Mesothelial cell of epicardium (in vitro differentiated cells): ENCODE results near the gene STARD6. TPM values are rescaled to one million over a fixed set of nuclear protein-coding genes. Genes with fewer than 3 reads are reported as not detected.
"Not testable (repeated sequence)": the region's sequence is repeated elsewhere in the genome, so short reads cannot be mapped to it uniquely, and the experiment has no call there.

Source experiments
- DNase-seq, 2 experiments: peaks; one replicate each; pipeline ENCODE4 v3.0.0; 2021; ENCODE audit warnings: low spot score in 2 of 2; ENCODE audit not compliant: unreplicated experiment in 2 of 2
- H3K27ac Mint-ChIP-seq: 2 replicates; pipeline ENCODE4 v1.8.0; 2021; ENCODE audit warnings: mixed read lengths
- H3K27me3 Mint-ChIP-seq: 2 replicates; pipeline ENCODE4 v1.8.0; 2021; ENCODE audit warnings: low read depth, mixed read lengths
- H3K36me3 Mint-ChIP-seq: 2 replicates; pipeline ENCODE4 v1.8.0; 2021; ENCODE audit warnings: mixed read lengths
- H3K4me1 Mint-ChIP-seq: 2 replicates; pipeline ENCODE4 v1.8.0; 2021; ENCODE audit warnings: mixed read lengths
- H3K4me3 Mint-ChIP-seq: 2 replicates; pipeline ENCODE4 v1.8.0; 2021; ENCODE audit warnings: mild to moderate bottlenecking, moderate library complexity, mixed read lengths
- H3K9me3 Mint-ChIP-seq: 2 replicates; pipeline ENCODE4 v1.8.0; 2021; ENCODE audit warnings: mixed read lengths
- CTCF ChIP-seq: fragments of 200-600 bp; sonication (generic); IDR thresholded peaks from one replicate; pipeline ENCODE4 v1.5.0; 2021; ENCODE audit warnings: antibody characterized with exemption; ENCODE audit not compliant: unreplicated experiment
- total RNA-seq: library from RNA; stranded (reverse); gene quantifications from 3 replicates; pipeline ENCODE4 v1.2.1, GENCODE V29; 2021

STARD6 gene
- total RNA-seq, 1 donor from 2014 or later = not detected

GRCh38 chr18:54316071-54316820, 41.4 kb downstream of the STARD6 start:
- no peak for DNase-seq
- TF ChIP-seq CTCF = no peak
- Mint-ChIP-seq H3K4me3 (no peak overlapping the region), H3K4me1 (no peaks in the 10 kb centered on the region), H3K27me3 (peaks cover 4% of the 10 kb centered on the region), H3K9me3 (peaks cover 12% of the 10 kb centered on the region), H3K27ac (no peak overlapping the region), H3K36me3 (no peaks in the 10 kb centered on the region)

- H3K9me3 Mint-ChIP-seq, DNase-seq, H3K4me1 Mint-ChIP-seq, H3K27ac Mint-ChIP-seq, H3K4me3 Mint-ChIP-seq, H3K36me3 Mint-ChIP-seq: not testable (repeated sequence)
- H3K27me3 Mint-ChIP-seq = peaks cover 11% of the 10 kb centered on the region
Observed at GRCh38 chr18:54309564-54309963, 48.1 kb downstream of the STARD6 start.

GRCh38 chr18:54303408-54303807, 54.2 kb downstream of the STARD6 start:
- peaks cover 4% of the 10 kb centered on the region for H3K36me3 Mint-ChIP-seq
- H3K9me3 Mint-ChIP-seq = peaks cover 23% of the 10 kb centered on the region
- H3K27me3 Mint-ChIP-seq = peaks cover 6% of the 10 kb centered on the region
- no peak overlapping the region for H3K4me3 Mint-ChIP-seq
- H3K4me1 Mint-ChIP-seq = no peaks in the 10 kb centered on the region
- TF ChIP-seq CTCF = no peak
- DNase-seq = no peak
- no peak overlapping the region for H3K27ac Mint-ChIP-seq

- H3K4me1 Mint-ChIP-seq, H3K27ac Mint-ChIP-seq, H3K27me3 Mint-ChIP-seq, DNase-seq, H3K4me3 Mint-ChIP-seq: not testable (repeated sequence)
- Mint-ChIP-seq H3K36me3 (peaks cover 26% of the 10 kb centered on the region), H3K9me3 (peaks cover 36% of the 10 kb centered on the region)
Observed at GRCh38 chr18:54298991-54299390, 58.7 kb downstream of the STARD6 start.

- DNase-seq = no peak
- Mint-ChIP-seq H3K9me3 (peaks cover 28% of the 10 kb centered on the region), H3K36me3 (peaks cover 34% of the 10 kb centered on the region), H3K4me1 (no peaks in the 10 kb centered on the region), H3K27ac (no peak overlapping the region), H3K27me3 (no peaks in the 10 kb centered on the region), H3K4me3 (no peak overlapping the region)
- no peak for TF ChIP-seq CTCF
Observed at GRCh38 chr18:54296062-54296461, 61.6 kb downstream of the STARD6 start.

GRCh38 chr18:54294274-54294673, 63.4 kb downstream of the STARD6 start:
- Mint-ChIP-seq H3K27ac (no peak overlapping the region), H3K27me3 (no peaks in the 10 kb centered on the region), H3K36me3 (peaks cover 44% of the 10 kb centered on the region), H3K4me1 (no peaks in the 10 kb centered on the region), H3K9me3 (peaks cover 17% of the 10 kb centered on the region), H3K4me3 (no peak overlapping the region)
- TF ChIP-seq CTCF = no peak
- no peak for DNase-seq
